GM12874 (cell line): ENCODE measurements around the gene SPTA1.

Source experiments
- CTCF ChIP-seq: IDR thresholded peaks from 2 replicates; pipeline ENCODE4 v1.5.1; 2011; ENCODE audit warnings: low read depth, mild to moderate bottlenecking, control low read depth, low read length, moderate library complexity; ENCODE audit not compliant: insufficient read depth

SPTA1 gene

GRCh38 chr1:158679289-158679688 lies 7.2 kb downstream of the SPTA1 start:
- TF ChIP-seq CTCF: no peak

DNA sequence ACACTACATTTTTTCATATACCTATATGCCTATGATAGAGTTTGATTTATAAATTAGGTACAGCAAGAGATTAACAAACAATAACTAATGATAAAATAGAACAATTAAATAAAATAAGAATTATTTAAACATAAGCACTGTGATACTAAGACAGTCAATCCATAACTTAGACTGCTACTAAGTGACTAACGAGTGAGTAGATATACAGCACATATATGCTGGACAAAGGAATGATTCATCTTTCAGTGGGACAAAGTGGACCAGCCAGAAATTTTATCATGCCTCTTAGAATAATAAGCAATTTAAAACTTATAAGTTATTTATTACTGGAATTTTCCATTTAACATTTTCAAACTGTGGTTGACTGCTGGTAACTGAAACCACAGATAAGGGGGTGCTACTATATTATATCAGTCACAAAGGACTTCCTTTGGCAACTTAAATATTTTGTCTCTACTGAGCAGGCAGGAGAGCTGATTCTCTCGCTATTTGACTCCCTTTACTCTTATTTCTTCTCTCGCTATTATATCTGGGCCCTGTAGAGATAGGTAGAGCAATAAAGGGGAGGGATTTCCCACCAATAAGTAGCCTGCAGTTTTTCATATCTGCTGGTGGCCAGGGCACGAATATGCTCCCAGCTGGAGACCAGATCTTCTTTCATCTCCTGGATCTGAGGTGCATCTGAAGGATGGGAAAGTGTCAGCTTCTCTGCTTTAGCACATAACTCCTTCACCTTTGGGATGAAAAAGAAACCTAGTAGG lies 10.8 kb downstream of the SPTA1 start:
- TF ChIP-seq CTCF: no peak

DNA sequence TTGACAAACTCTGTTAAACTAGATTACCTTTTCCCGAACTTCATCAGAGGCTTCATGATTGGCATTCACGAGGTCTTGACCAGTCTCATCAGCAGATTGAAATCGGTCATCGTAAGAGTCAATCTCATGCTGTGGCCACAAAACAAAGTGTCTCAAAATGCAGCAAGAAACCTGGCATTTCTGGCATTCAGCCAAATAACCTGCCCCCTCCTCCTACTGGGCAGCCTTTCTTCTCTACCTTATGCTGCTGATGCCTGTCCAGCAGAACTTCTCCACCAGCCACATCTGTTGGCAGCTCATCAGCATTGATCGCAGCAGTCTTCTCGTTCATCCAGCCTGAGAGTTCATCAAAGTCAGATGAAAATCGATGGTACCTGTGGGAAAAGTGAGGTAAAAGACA lies 12.2 kb downstream of the SPTA1 start:
- TF ChIP-seq CTCF: no peak

DNA sequence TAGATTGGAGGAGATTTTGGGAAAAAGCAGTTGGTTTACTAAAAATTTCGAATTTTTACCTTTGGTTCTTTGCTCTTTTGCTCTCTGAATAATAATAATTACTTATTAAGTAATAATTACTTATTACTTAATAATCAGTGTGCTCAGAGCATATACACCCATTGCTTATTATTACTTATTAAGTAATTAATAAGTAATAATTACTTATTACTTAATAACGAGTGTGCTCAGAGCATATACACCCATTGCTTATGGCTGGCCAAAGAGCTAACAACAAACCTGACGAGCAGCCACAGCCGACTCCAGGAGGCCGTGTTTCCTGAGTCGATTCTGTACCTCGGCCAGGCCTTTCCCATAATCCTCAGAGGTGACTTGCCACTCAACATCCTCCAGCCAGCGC lies 20.5 kb downstream of the SPTA1 start:
- no peak for TF ChIP-seq CTCF

GRCh38 chr1:158654571-158654970 lies 31.9 kb downstream of the SPTA1 start:
- no peak for TF ChIP-seq CTCF

- TF ChIP-seq CTCF: no peak
These were observed 32.4 kb downstream of the SPTA1 start for GRCh38 chr1:158654086-158654485.

- TF ChIP-seq CTCF: no peak
These were observed 33.7 kb downstream of the SPTA1 start for GRCh38 chr1:158652721-158653334.
